SK-N-SH treated with all-trans-retinoic acid at 6 μM for 48 hours (cell line): Measurements from ENCODE around the gene SPR.

ENCODE experiments used
- ATAC-seq: fragments of 200-7000 bp; cut with Tn5 transposase; 3 replicates; pipeline ENCODE4 v1.9.1; 2020; ENCODE audit warnings: mild to moderate bottlenecking, moderate library complexity
- ARNTL ChIP-seq: fragments of 450-650 bp; formaldehyde crosslinking; IDR thresholded peaks from 2 replicates; pipeline ENCODE4 v1.5.0; 2020; ENCODE audit warnings: low read depth, mild to moderate bottlenecking, moderate library complexity, borderline replicate concordance
- BACH2 ChIP-seq: fragments of 250-450 bp; sonication (Bioruptor Pico); IDR thresholded peaks from 2 replicates; pipeline ENCODE4 v1.9.0; 2021; ENCODE audit warnings: mild to moderate bottlenecking, borderline replicate concordance
- ESRRG ChIP-seq: fragments of 250-450 bp; sonication (Bioruptor Pico); IDR thresholded peaks from 2 replicates; pipeline ENCODE4 v1.6.1; 2021; ENCODE audit warnings: mild to moderate bottlenecking
- GLIS3 ChIP-seq: fragments of 250-450 bp; sonication (Bioruptor Pico); IDR thresholded peaks from 2 replicates; pipeline ENCODE4 v1.5.0; 2020; ENCODE audit warnings: mild to moderate bottlenecking, moderate library complexity
- ISL1 ChIP-seq: fragments of 250-450 bp; sonication (Bioruptor Pico); IDR thresholded peaks from 2 replicates; pipeline ENCODE4 v2.1.2; 2022; ENCODE audit warnings: mild to moderate bottlenecking, moderate library complexity
- OSR1 ChIP-seq: fragments of 250-450 bp; sonication (Bioruptor Pico); IDR thresholded peaks from 2 replicates; pipeline ENCODE4 v1.8.0; 2022; ENCODE audit warnings: moderate library complexity, mild to moderate bottlenecking, inconsistent platforms
- PATZ1 ChIP-seq: fragments of 250-450 bp; sonication (Bioruptor Pico); IDR thresholded peaks from 2 replicates; pipeline ENCODE4 v1.8.0; 2020; ENCODE audit warnings: mild to moderate bottlenecking, moderate library complexity, borderline replicate concordance
- PPARA ChIP-seq: fragments of 250-450 bp; sonication (Bioruptor Pico); IDR thresholded peaks from 2 replicates; pipeline ENCODE4 v1.5.0; 2020; ENCODE audit warnings: mild to moderate bottlenecking, borderline replicate concordance
- RARB ChIP-seq: fragments of 250-450 bp; sonication (Bioruptor Pico); IDR thresholded peaks from 2 replicates; pipeline ENCODE4 v1.8.0; 2021; ENCODE audit warnings: mild to moderate bottlenecking, moderate library complexity
- SNAI2 ChIP-seq: fragments of 250-450 bp; sonication (Bioruptor Pico); IDR thresholded peaks from 2 replicates; pipeline ENCODE4 v1.5.0; 2020; ENCODE audit warnings: mild to moderate bottlenecking, moderate library complexity
- TCF4 ChIP-seq: fragments of 250-450 bp; sonication (Bioruptor Pico); IDR thresholded peaks from 2 replicates; pipeline ENCODE4 v1.8.0; 2021; ENCODE audit warnings: mild to moderate bottlenecking, moderate library complexity, borderline replicate concordance
- TOX ChIP-seq: fragments of 250-450 bp; sonication (Bioruptor Pico); IDR thresholded peaks from 2 replicates; pipeline ENCODE4 v1.8.0; 2021; ENCODE audit warnings: mild to moderate bottlenecking, moderate library complexity, borderline replicate concordance
- TSHZ2 ChIP-seq: fragments of 250-450 bp; sonication (Bioruptor Pico); IDR thresholded peaks from 2 replicates; pipeline ENCODE4 v1.5.0; 2020; ENCODE audit warnings: mild to moderate bottlenecking, moderate library complexity
- ZC3H10 ChIP-seq: fragments of 250-450 bp; sonication (Bioruptor Pico); IDR thresholded peaks from 2 replicates; pipeline ENCODE4 v1.5.1; 2021; ENCODE audit warnings: mild to moderate bottlenecking, moderate library complexity
- ZFP30 ChIP-seq: fragments of 450-650 bp; formaldehyde crosslinking; IDR thresholded peaks from 2 replicates; pipeline ENCODE4 v1.5.0; 2022; ENCODE audit warnings: mild to moderate bottlenecking, moderate library complexity
- ZNF565 ChIP-seq: fragments of 450-650 bp; formaldehyde crosslinking; conservative IDR thresholded peaks from 2 replicates; pipeline ENCODE4 v1.5.0; 2020; ENCODE audit warnings: low read depth, mild to moderate bottlenecking, moderate library complexity
- ZNF70 ChIP-seq: fragments of 450-650 bp; formaldehyde crosslinking; IDR thresholded peaks from 2 replicates; pipeline ENCODE4 v1.5.0; 2020; ENCODE audit warnings: mild to moderate bottlenecking, moderate library complexity
- ZNF8 ChIP-seq: fragments of 450-650 bp; formaldehyde crosslinking; IDR thresholded peaks from 2 replicates; pipeline ENCODE4 v1.5.0; 2020; ENCODE audit warnings: mild to moderate bottlenecking, moderate library complexity
- TF ChIP-seq, protein P1 (sequence below): fragments of 250-450 bp; sonication (Bioruptor Pico); IDR thresholded peaks from 2 replicates; pipeline ENCODE4 v1.8.0; 2021; ENCODE audit warnings: low read depth, mild to moderate bottlenecking, moderate library complexity, borderline replicate concordance
- TF ChIP-seq, protein P2 (sequence below): fragments of 250-450 bp; sonication (Bioruptor Pico); IDR thresholded peaks from 2 replicates; pipeline ENCODE4 v1.5.1; 2020; ENCODE audit warnings: low read depth, mild to moderate bottlenecking, moderate library complexity

The SPR gene

GRCh38 chr2:72913486-72914205 is 26.4 kb downstream of the SPR start:
- no peak for ATAC-seq
- TF ChIP-seq OSR1 (CRISPR knock-in tag) (no peak), ZC3H10 (no peak), PATZ1 (no peak), ZNF70 (CRISPR knock-in tag) (no peak), PPARA (no peak)
- TF ChIP-seq, protein P1, sequence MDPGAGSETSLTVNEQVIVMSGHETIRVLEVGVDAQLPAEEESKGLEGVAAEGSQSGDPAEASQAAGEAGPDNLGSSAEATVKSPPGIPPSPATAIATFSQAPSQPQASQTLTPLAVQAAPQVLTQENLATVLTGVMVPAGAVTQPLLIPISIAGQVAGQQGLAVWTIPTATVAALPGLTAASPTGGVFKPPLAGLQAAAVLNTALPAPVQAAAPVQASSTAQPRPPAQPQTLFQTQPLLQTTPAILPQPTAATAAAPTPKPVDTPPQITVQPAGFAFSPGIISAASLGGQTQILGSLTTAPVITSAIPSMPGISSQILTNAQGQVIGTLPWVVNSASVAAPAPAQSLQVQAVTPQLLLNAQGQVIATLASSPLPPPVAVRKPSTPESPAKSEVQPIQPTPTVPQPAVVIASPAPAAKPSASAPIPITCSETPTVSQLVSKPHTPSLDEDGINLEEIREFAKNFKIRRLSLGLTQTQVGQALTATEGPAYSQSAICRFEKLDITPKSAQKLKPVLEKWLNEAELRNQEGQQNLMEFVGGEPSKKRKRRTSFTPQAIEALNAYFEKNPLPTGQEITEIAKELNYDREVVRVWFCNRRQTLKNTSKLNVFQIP = no peak

DNA sequence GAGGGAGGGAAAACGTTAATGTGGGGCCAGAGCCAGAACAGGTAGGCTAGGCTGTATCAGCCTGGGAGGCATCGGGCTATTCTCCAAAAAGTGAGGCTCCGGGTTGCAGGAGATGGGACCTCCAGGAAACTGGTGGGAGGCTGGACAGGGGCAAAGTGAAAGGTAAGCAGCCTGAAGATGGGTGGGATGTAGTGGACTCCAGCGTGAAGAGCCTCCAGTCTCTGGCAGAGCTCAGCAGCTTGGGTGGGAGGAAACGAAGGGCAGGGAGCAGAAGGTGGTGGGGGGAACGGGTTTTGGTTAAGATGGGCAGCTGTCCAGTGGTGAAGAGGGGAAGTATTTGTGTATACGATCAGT is 27.0 kb downstream of the SPR start:
- TF ChIP-seq RARB (CRISPR knock-in tag) = no peak
- ATAC-seq = no peak

DNA sequence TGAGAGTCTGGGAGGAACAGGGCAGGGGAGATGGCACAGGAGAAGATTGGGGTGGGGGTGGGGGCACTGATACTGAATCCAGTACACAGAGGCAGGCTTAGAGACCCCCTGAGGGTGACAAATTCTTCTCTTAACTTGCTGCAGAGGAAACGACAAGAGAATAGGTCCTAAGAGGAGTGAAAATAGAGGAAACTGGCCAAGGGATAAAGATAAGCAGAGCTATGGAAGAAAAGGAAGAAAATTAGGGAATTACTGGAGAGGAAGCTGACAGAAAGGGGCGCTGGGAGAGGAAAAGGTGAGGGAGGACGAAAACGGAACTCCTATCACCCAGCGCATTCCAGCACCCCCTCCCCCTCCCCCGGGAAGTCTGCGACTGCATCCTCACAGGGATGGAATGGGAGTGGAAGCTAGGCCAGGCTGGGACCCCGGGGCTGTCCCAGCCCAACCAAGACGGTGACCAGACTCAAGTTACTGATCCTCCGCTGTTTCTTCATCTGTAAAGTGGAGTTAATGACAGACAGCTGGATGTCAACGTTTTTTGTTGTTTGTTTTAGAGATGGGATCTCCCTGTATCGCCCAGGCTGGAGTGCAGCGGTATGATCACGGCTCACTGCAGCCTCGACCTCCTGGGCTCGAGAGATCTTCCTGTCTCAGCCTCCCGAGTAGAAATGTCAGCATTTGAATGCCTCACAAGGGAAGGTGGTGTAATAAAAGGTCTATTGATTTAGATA is 27.5 kb downstream of the SPR start:
- TF ChIP-seq ZC3H10 (no peak), ZNF8 (no peak), TSHZ2 (no peak), ZNF565 (CRISPR knock-in tag) (no peak), ISL1 (CRISPR knock-in tag) (no peak), ZFP30 (CRISPR knock-in tag) (no peak), TOX (CRISPR knock-in tag) (no peak), BACH2 (CRISPR knock-in tag) (no peak), ESRRG (no peak), GLIS3 (CRISPR knock-in tag) (no peak), TCF4 (CRISPR knock-in tag) (no peak), ARNTL (CRISPR knock-in tag) (no peak), PPARA (no peak)
- TF ChIP-seq, protein P1 = no peak
- TF ChIP-seq, protein P2, sequence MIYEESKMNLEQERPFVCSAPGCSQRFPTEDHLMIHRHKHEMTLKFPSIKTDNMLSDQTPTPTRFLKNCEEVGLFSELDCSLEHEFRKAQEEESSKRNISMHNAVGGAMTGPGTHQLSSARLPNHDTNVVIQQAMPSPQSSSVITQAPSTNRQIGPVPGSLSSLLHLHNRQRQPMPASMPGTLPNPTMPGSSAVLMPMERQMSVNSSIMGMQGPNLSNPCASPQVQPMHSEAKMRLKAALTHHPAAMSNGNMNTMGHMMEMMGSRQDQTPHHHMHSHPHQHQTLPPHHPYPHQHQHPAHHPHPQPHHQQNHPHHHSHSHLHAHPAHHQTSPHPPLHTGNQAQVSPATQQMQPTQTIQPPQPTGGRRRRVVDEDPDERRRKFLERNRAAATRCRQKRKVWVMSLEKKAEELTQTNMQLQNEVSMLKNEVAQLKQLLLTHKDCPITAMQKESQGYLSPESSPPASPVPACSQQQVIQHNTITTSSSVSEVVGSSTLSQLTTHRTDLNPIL = no peak
- no peak for ATAC-seq

GRCh38 chr2:72915320-72915906 is 28.2 kb downstream of the SPR start:
- TF ChIP-seq TCF4 (CRISPR knock-in tag) = no peak
- TF ChIP-seq SNAI2 (CRISPR knock-in tag) = no peak
- TF ChIP-seq ZNF70 (CRISPR knock-in tag) = no peak
- no peak for TF ChIP-seq ZNF565 (CRISPR knock-in tag)
- TF ChIP-seq ARNTL (CRISPR knock-in tag) = no peak
- ATAC-seq = no peak
